Measurements from ENCODE around the gene TPSG1. TPM values are rescaled to one million over a fixed set of nuclear protein-coding genes. Genes with fewer than 3 reads are reported as not detected.
A peak's percentile ranks its signal among the peaks of the same experiment; 100 is the strongest.
"Not testable (repeated sequence)": the region's sequence is repeated elsewhere in the genome, so short reads cannot be mapped to it uniquely, and the experiment has no call there.

TPSG1 gene
- total RNA-seq, 2 donors from 2014 or later = not detected

DNA sequence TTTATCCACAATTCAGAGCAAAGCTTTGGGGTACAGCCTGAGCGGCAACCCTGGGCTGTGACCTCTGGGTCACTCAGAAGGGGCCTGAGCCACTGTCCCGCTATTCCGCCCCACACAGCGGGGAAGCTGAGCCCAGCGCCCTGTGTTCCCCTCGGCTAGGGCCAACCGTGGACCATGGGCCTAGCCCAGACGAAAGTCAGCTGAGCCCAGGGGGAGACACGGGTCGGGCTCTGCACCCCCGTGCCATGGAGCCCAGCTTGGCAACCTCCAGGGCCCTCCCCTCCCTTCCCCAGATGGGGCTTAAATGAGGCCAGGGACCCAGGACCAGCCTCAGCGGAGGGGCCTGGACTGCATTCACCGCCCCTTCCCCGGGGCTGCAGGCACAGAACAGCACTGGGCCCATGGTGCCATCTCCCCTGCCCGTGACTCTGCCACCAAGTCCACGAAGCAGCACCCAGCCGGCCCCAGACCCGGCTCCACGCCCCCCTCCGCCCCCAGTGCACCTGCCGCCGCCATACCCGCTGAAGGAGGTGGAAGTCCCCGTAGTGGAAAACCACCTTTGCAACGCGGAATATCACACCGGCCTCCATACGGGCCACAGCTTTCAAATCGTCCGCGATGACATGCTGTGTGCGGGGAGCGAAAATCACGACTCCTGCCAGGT is 32.6 kb upstream of the TPSG1 start:
- Histone ChIP-seq H3K4me1 (peaks cover 9% of the 10 kb centered on the region), H3K4me3 (no peak overlapping the region), H3K36me3 (replicated peaks in 1 of 2; ENCODE audit: insufficient read depth in 1 of 2, low read depth in 2 of 2) (no peaks in the 10 kb centered on the region), H3K27me3 (peaks cover 0 to 6% of the 10 kb centered on the region in 2 donors), H3K27ac (no peak overlapping the region), H3K9me3 (no peaks in the 10 kb centered on the region)
- 64 to 66% methylated on average over 16 to 17 of the region's 34 CpGs for WGBS, 2 donors
- DNase-seq = no peak
- intact Hi-C loops (cut with DNase I) = no loop called here
- TF ChIP-seq POLR2A (IDR thresholded peaks at IDR 0.05) = no peak
- TF ChIP-seq, protein P1, sequence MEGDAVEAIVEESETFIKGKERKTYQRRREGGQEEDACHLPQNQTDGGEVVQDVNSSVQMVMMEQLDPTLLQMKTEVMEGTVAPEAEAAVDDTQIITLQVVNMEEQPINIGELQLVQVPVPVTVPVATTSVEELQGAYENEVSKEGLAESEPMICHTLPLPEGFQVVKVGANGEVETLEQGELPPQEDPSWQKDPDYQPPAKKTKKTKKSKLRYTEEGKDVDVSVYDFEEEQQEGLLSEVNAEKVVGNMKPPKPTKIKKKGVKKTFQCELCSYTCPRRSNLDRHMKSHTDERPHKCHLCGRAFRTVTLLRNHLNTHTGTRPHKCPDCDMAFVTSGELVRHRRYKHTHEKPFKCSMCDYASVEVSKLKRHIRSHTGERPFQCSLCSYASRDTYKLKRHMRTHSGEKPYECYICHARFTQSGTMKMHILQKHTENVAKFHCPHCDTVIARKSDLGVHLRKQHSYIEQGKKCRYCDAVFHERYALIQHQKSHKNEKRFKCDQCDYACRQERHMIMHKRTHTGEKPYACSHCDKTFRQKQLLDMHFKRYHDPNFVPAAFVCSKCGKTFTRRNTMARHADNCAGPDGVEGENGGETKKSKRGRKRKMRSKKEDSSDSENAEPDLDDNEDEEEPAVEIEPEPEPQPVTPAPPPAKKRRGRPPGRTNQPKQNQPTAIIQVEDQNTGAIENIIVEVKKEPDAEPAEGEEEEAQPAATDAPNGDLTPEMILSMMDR (IDR thresholded peaks at IDR 0.05) = no peak
- ATAC-seq = no peak

DNA sequence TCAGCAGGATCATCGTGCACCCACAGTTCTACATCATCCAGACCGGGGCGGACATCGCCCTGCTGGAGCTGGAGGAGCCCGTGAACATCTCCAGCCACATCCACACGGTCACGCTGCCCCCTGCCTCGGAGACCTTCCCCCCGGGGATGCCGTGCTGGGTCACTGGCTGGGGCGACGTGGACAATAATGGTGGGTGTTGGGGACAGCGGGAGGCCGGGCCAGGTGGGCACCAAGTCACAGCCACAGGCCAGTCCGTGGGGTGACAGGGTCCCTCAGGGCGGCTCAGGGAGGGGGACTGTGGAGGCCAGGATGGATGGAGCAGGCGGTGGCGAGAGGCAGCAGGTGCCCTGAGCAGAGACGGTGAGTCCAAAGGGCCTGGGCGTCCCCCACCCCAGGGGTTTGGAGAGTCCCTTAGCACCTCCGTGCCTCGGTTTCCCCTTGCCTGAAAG is 31.8 kb upstream of the TPSG1 start:
- no peak for ATAC-seq
- intact Hi-C loops (cut with DNase I) = no loop called here
- no peak for DNase-seq
- no peak overlapping the region for H3K4me3 ChIP-seq
- no peaks in the 10 kb centered on the region for H3K9me3 ChIP-seq
- no peaks in the 10 kb centered on the region for H3K36me3 ChIP-seq (replicated peaks in 1 of 2; ENCODE audit: insufficient read depth in 1 of 2, low read depth in 2 of 2)
- TF ChIP-seq, protein P1 (IDR thresholded peaks at IDR 0.05) = no peak
- TF ChIP-seq POLR2A (IDR thresholded peaks at IDR 0.05) = no peak
- H3K4me1 ChIP-seq = peaks cover 9% of the 10 kb centered on the region
- peaks cover 0 to 5% of the 10 kb centered on the region in 2 donors for H3K27me3 ChIP-seq
- H3K27ac ChIP-seq = no peak overlapping the region
- WGBS, 2 donors = 62 to 72% methylated on average over 12 to 22 of the region's 22 CpGs

DNA sequence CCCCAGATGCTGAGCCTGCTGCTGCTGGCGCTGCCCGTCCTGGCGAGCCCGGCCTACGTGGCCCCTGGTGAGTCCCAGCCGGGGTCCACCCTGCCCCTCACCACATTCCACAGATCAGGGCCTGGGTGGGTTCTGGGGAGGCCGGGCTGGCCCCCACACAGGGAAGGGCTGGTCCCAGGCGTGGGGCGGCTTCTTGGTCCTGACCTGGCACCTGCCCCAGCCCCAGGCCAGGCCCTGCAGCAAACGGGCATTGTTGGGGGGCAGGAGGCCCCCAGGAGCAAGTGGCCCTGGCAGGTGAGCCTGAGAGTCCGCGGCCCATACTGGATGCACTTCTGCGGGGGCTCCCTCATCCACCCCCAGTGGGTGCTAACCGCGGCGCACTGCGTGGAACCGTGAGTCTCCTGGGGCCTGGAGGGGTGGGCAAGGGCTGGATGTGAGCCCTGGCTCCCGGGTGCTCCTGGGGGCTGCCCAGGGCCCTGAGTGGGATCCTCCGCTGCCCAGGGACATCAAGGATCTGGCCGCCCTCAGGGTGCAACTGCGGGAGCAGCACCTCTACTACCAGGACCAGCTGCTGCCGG is 31.3 kb upstream of the TPSG1 start:
- 60% methylated on average over 20 of the region's 23 CpGs; no CpG with 5 or more reads in 1 of the 2 donors for WGBS, 2 donors
- H3K9me3 ChIP-seq; H3K27ac ChIP-seq; DNase-seq; H3K27me3 ChIP-seq; ATAC-seq; intact Hi-C loops (cut with DNase I); H3K4me3 ChIP-seq; H3K36me3 ChIP-seq (replicated peaks in 1 of 2; ENCODE audit: insufficient read depth in 1 of 2, low read depth in 2 of 2); H3K4me1 ChIP-seq: not testable (repeated sequence)

DNA sequence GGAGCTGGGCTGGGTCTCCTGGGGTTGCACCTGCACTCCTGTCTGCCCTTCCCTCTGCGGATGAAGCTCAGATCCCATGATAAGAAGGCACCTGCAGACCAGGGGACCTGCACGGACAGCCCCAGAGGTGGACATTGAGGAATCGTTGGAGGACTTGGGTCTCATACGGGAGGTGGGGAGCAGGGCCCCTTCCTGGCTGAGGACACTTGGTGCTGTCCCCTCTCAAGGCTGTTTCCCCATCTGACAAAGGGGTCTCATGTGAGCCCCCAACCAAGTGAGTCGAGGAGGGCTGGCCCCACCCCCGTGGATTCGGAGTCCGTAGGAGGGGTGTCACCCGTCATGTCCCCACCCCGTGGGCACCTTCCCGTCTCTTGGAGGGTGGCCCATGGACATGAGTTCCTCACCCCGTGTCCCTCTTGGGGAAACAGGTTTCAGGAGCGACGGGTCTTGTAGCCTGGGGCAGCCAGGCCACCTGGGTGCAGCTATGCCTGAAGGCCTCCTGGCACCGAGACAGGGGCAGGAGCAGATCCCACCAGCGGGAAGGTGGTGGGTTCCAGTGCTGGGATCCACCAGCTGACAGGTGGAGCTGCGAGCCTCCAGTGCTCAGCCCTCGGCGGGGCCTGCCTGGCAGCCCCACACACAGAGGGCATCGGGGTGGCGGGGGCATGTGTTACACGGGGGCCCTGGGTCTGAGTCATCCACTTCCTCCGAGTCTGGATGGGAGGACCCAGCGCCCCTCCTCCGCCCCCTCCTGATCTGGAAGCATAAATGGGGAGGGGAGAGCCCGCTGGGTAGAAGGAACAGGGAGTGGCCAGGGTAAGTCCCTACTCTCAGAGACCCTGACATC is 30.4 kb upstream of the TPSG1 start, which contains the start of gene TPSD1:
Gene TPSD1, plus strand, starts transcription at position 794 of the 847 bp plus-strand sequence. CDS start 212 bp downstream, outside the sequence.
- H3K36me3 ChIP-seq (replicated peaks in 1 of 2; ENCODE audit: insufficient read depth in 1 of 2, low read depth in 2 of 2); H3K27ac ChIP-seq; DNase-seq; intact Hi-C loops (cut with DNase I); H3K4me3 ChIP-seq; H3K9me3 ChIP-seq; H3K4me1 ChIP-seq; H3K27me3 ChIP-seq; ATAC-seq: not testable (repeated sequence)
- 55 to 100% methylated on average over 1 to 16 of the region's 26 CpGs for WGBS, 2 donors

DNA sequence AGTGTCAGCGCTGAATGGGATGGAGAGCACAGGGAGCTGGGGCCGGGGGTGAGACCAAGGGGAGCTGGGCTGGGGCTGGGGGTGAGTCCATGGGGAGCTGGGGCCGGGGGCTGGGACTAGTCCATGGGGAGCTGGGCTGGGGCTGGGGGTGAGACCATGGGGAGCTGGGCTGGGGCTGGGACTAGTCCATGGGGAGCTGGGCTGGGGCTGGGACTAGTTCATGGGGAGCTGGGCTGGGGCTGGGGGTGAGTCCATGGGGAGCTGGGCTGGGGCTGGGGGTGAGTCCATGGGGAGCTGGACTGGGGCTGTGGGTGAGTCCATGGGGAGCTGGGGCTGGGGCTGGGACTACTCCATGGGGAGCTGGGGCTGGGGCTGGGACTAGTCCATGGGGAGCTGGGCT is 29.8 kb upstream of the TPSG1 start:
- H3K27me3 ChIP-seq; ATAC-seq; H3K27ac ChIP-seq; H3K9me3 ChIP-seq; intact Hi-C loops (cut with DNase I); DNase-seq; H3K4me3 ChIP-seq; H3K4me1 ChIP-seq; H3K36me3 ChIP-seq (replicated peaks in 1 of 2; ENCODE audit: insufficient read depth in 1 of 2, low read depth in 2 of 2): not testable (repeated sequence)
- WGBS, 2 donors = no CpG with 5 or more reads among the region's 3 CpGs

DNA sequence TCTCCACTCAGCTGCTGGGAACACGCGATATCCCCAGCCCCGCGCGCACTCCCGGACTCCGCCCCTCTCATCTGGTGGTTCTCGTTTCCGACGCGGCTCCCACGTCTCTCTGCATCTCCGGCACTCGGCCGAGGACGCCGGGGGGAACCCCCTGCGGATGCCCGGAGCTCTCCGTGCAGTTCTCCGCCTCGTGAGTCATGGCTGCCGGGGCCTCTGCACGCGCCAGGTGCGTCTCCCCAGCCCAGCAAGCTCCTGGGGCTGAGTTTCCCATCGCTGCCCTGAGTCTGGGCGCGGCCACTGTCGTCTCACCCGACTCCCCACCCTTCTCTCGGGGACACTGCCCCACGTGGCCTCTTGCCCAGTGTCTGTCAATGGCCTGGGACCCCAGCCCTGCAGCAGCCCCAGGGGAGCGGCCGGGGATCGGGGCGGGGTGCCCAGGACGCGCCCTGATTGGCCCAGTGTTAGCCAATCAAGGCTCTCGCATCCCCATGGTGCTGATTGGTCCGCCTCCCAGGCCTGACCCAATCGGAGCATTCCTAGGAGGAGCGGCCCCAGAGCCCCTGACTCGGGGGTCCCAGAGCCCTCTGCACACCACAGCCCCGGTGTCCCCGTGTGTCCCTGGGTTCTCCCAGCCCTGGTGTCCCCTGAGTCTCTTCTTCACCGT is 28.8 kb upstream of the TPSG1 start:
- H3K27me3 ChIP-seq; intact Hi-C loops (cut with DNase I); H3K4me3 ChIP-seq; ATAC-seq; DNase-seq; H3K9me3 ChIP-seq; H3K36me3 ChIP-seq (replicated peaks in 1 of 2; ENCODE audit: insufficient read depth in 1 of 2, low read depth in 2 of 2); H3K4me1 ChIP-seq; H3K27ac ChIP-seq: not testable (repeated sequence)
- WGBS, 2 donors = no CpG with 5 or more reads among the region's 47 CpGs

DNA sequence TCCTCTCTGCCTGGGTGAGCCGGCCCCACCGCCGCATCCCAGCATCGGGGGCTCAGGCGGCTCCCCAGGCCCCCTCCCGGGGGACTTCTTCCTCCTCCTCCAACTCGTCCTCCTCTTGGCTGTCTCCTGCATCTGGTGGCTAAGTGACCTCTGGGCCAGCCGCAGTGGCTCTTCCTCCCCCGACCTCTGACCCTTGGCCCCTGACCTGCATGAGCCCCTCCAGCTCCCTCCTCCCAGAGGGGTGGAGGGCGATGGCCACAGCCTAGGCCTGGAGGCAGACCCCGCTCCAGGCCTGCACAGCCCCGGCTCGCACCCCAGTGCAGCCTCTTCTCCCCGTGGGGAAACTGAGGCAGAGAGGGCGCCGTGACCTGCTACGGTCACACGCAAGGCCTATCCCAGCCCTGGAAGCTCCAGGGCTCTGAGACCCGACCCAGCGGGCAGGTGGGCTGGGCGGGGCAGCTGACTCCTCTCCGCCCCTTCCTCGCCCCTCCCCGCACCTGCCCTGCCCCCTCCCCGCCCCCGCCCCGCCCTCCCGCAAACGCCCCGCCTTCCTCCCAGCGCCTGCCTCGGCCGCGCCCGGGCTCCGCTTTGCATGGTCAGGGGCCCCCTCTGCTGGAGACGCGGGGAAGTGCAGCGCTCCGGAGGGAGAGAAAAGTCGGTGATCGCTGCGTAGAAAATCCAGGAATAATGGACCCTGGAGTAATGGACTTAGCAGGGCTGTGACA is 24.1 kb upstream of the TPSG1 start:
- intact Hi-C loops (cut with DNase I); H3K9me3 ChIP-seq; H3K27me3 ChIP-seq; H3K4me3 ChIP-seq; H3K27ac ChIP-seq; H3K4me1 ChIP-seq; DNase-seq; H3K36me3 ChIP-seq (replicated peaks in 1 of 2; ENCODE audit: insufficient read depth in 1 of 2, low read depth in 2 of 2): not testable (repeated sequence)
- WGBS, 2 donors = no CpG with 5 or more reads among the region's 43 CpGs
- peak; percentile 87 for ATAC-seq
